ENCODE data around the gene USH2A.

GRCh38 chr1:216020743-216021345 lies 402.4 kb downstream of the USH2A start:
- TF ChIP-seq CTCF (tag by site-specific recombination; IDR thresholded peaks at IDR 0.05) (no peak), BCL11B (tag by site-specific recombination; IDR thresholded peaks at IDR 0.05; ENCODE audit: low read depth) (no peak), ZNF548 (tag by site-specific recombination; IDR thresholded peaks at IDR 0.05) (no peak), ZNF707 (tag by site-specific recombination; IDR thresholded peaks at IDR 0.05) (no peak), GLI4 (tag by site-specific recombination; IDR thresholded peaks at IDR 0.05) (no peak), ZBTB1 (tag by site-specific recombination; IDR thresholded peaks at IDR 0.05) (no peak), ZBTB26 (tag by site-specific recombination; optimal IDR thresholded peaks at IDR 0.05) (no peak), KLF9 (tag by site-specific recombination; IDR thresholded peaks at IDR 0.05; ENCODE audit: low read depth) (no peak), ZNF366 (tag by site-specific recombination; conservative IDR thresholded peaks at IDR 0.05) (no peak), TCF7L2 (IDR thresholded peaks at IDR 0.05; ENCODE audit: borderline replicate concordance, low read depth, low read length) (no peak), ZNF274 (IDR thresholded peaks at IDR 0.05; ENCODE audit: low read length) (no peak), ZNF274 (tag by site-specific recombination; IDR thresholded peaks at IDR 0.05; ENCODE audit: borderline replicate concordance) (no peak), ZBTB49 (tag by site-specific recombination; IDR thresholded peaks at IDR 0.05; ENCODE audit: low read depth) (no peak)
- TF ChIP-seq, protein P1, sequence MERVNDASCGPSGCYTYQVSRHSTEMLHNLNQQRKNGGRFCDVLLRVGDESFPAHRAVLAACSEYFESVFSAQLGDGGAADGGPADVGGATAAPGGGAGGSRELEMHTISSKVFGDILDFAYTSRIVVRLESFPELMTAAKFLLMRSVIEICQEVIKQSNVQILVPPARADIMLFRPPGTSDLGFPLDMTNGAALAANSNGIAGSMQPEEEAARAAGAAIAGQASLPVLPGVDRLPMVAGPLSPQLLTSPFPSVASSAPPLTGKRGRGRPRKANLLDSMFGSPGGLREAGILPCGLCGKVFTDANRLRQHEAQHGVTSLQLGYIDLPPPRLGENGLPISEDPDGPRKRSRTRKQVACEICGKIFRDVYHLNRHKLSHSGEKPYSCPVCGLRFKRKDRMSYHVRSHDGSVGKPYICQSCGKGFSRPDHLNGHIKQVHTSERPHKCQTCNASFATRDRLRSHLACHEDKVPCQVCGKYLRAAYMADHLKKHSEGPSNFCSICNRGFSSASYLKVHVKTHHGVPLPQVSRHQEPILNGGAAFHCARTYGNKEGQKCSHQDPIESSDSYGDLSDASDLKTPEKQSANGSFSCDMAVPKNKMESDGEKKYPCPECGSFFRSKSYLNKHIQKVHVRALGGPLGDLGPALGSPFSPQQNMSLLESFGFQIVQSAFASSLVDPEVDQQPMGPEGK (tag by site-specific recombination; IDR thresholded peaks at IDR 0.05) = no peak

All from HEK293 (cell line).